HEK293 (cell line): Measurements from ENCODE around the gene MEFV.
"Not testable (repeated sequence)": the region's sequence is repeated elsewhere in the genome, so short reads cannot be mapped to it uniquely, and the experiment has no call there.

ENCODE experiments used
- CTCF ChIA-PET: fragments of 350-600 bp; formaldehyde crosslinking; extraction: SDS; loops from one replicate; lab custom pipeline; 2021; ENCODE audit warnings: antibody characterized with exemption; lab: Yijun Ruan, JAX
- POLR2A ChIA-PET: fragments of 300-600 bp; formaldehyde crosslinking; extraction: SDS; loops from one replicate; lab custom pipeline; 2020; ENCODE audit warnings: antibody characterized with exemption, inconsistent platforms; lab: Yijun Ruan, JAX
- H3K27ac ChIP-seq: fragments of 200-500 bp; sonication (Bioruptor generic); 2 replicates; pipeline ENCODE4 v1.5.1; 2014; ENCODE audit warnings: low read depth, low read length, control low read depth, inconsistent platforms; ENCODE audit errors: extremely low read depth
- H3K36me3 ChIP-seq, 2 experiments: fragments of 200-500 bp in 1 of 2; sonication (Bioruptor generic) in 1 of 2; 1 replicate in 1 of 2; 2 replicates in 1 of 2; pipeline ENCODE4 v1.5.1; 2014 to 2017; ENCODE audit warnings: inconsistent platforms in 2 of 2, low read length in 2 of 2; ENCODE audit not compliant: control insufficient read depth in 2 of 2, insufficient read depth in 1 of 2
- H3K4me1 ChIP-seq: fragments of 200-500 bp; sonication (Bioruptor generic); 2 replicates; pipeline ENCODE4 v1.5.1; 2014; ENCODE audit warnings: mild to moderate bottlenecking, low read length, inconsistent platforms; ENCODE audit not compliant: control insufficient read depth, insufficient read depth
- H3K4me3 ChIP-seq: 2 replicates; pipeline ENCODE4 v1.5.1; 2011; ENCODE audit warnings: low read depth, mild to moderate bottlenecking, control low read depth, low read length, moderate library complexity
- H3K9me3 ChIP-seq: fragments of 200-500 bp; sonication (Bioruptor generic); 2 replicates; pipeline ENCODE4 v1.5.1; 2014; ENCODE audit warnings: low read depth, low read length, inconsistent platforms; ENCODE audit not compliant: control insufficient read depth, insufficient read depth
- BCL11B ChIP-seq: fragments of 450-650 bp; formaldehyde crosslinking; IDR thresholded peaks from 2 replicates; pipeline ENCODE4 v1.5.1; 2016; ENCODE audit warnings: low read depth, missing biosample characterization, missing genetic modification characterization
- KLF8 ChIP-seq: fragments of 450-650 bp; formaldehyde crosslinking; IDR thresholded peaks from 2 replicates; pipeline ENCODE4 v1.5.1; 2016; ENCODE audit warnings: missing biosample characterization, missing genetic modification characterization
- PRDM2 ChIP-seq: fragments of 450-650 bp; formaldehyde crosslinking; IDR thresholded peaks from 2 replicates; pipeline ENCODE4 v1.5.1; 2016; ENCODE audit warnings: missing biosample characterization, missing genetic modification characterization, borderline replicate concordance
- YY2 ChIP-seq: fragments of 450-650 bp; formaldehyde crosslinking; IDR thresholded peaks from 2 replicates; pipeline ENCODE4 v1.5.1; 2016; ENCODE audit warnings: missing biosample characterization, missing genetic modification characterization
- ZFP37 ChIP-seq: fragments of 450-650 bp; formaldehyde crosslinking; IDR thresholded peaks from 2 replicates; pipeline ENCODE4 v1.5.1; 2016; ENCODE audit warnings: missing biosample characterization, missing genetic modification characterization
- ZFP69B ChIP-seq: fragments of 450-650 bp; formaldehyde crosslinking; IDR thresholded peaks from 2 replicates; pipeline ENCODE4 v1.5.1; 2016; ENCODE audit warnings: missing biosample characterization, missing genetic modification characterization
- ZNF239 ChIP-seq: fragments of 450-650 bp; formaldehyde crosslinking; IDR thresholded peaks from 2 replicates; pipeline ENCODE4 v1.5.1; 2016; ENCODE audit warnings: missing biosample characterization, missing genetic modification characterization
- ZNF324 ChIP-seq: fragments of 450-650 bp; formaldehyde crosslinking; IDR thresholded peaks from 2 replicates; pipeline ENCODE4 v1.5.1; 2016; ENCODE audit warnings: missing biosample characterization, missing genetic modification characterization
- ZNF335 ChIP-seq: fragments of 450-650 bp; formaldehyde crosslinking; conservative IDR thresholded peaks from 2 replicates; pipeline ENCODE4 v1.5.1; 2016; ENCODE audit warnings: missing biosample characterization, missing genetic modification characterization
- ZNF341 ChIP-seq: fragments of 450-650 bp; formaldehyde crosslinking; IDR thresholded peaks from 2 replicates; pipeline ENCODE4; 2016; ENCODE audit warnings: low read depth, missing biosample characterization, missing genetic modification characterization
- ZNF488 ChIP-seq: fragments of 450-650 bp; formaldehyde crosslinking; IDR thresholded peaks from 2 replicates; pipeline ENCODE4 v1.5.1; 2016; ENCODE audit warnings: missing biosample characterization, missing genetic modification characterization
- ZNF580 ChIP-seq: fragments of 450-650 bp; formaldehyde crosslinking; IDR thresholded peaks from 2 replicates; pipeline ENCODE4 v1.5.1; 2016; ENCODE audit warnings: missing biosample characterization, missing genetic modification characterization
- ZNF600 ChIP-seq: fragments of 450-650 bp; formaldehyde crosslinking; IDR thresholded peaks from 2 replicates; pipeline ENCODE4 v1.5.1; 2016; ENCODE audit warnings: missing biosample characterization, missing genetic modification characterization
- ZNF610 ChIP-seq: fragments of 450-650 bp; formaldehyde crosslinking; IDR thresholded peaks from 2 replicates; pipeline ENCODE4 v1.5.1; 2016; ENCODE audit warnings: missing biosample characterization, missing genetic modification characterization, borderline replicate concordance
- ZNF624 ChIP-seq: fragments of 450-650 bp; formaldehyde crosslinking; IDR thresholded peaks from 2 replicates; pipeline ENCODE4 v1.5.1; 2017; ENCODE audit warnings: missing biosample characterization, missing genetic modification characterization
- ZNF654 ChIP-seq: fragments of 450-650 bp; formaldehyde crosslinking; IDR thresholded peaks from 2 replicates; pipeline ENCODE4 v1.5.1; 2016; ENCODE audit warnings: low read depth, missing biosample characterization, missing genetic modification characterization
- ZNF660 ChIP-seq: fragments of 450-650 bp; IDR thresholded peaks from 2 replicates; pipeline ENCODE4 v1.5.1; 2018; ENCODE audit warnings: missing biosample characterization, mild to moderate bottlenecking, missing genetic modification characterization
- ZNF837 ChIP-seq: fragments of 450-650 bp; formaldehyde crosslinking; IDR thresholded peaks from 2 replicates; pipeline ENCODE4 v1.5.1; 2016; ENCODE audit warnings: missing biosample characterization, missing genetic modification characterization
- ZSCAN18 ChIP-seq: fragments of 450-650 bp; formaldehyde crosslinking; IDR thresholded peaks from 2 replicates; pipeline ENCODE4 v1.5.1; 2016; ENCODE audit warnings: missing biosample characterization, missing genetic modification characterization
- TF ChIP-seq, protein P1 (sequence below): fragments of 450-650 bp; formaldehyde crosslinking; IDR thresholded peaks from 2 replicates; pipeline ENCODE4 v1.5.1; 2016; ENCODE audit warnings: missing biosample characterization, missing genetic modification characterization, borderline replicate concordance

MEFV gene

DNA sequence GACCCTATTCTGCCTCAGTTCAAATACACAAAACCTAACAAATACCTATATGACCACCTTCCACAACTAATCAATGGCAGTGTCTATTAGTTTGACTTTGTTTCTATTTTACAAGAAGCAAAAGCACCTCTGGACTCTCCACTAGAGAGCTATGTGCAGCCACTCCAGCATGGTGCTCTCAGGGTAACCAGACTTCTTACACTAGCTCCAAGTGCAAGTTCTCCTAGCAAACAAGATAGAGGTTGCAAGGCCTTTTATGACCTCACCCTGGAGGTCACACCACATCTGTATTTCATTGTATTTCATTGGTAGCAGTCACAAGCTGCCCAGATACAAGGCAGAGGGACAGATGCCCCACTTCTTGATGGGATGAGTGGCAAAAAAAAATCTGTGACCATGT lies 18.5 kb upstream of the MEFV start (continued):
- TF ChIP-seq PRDM2 (tag by site-specific recombination): no peak
- TF ChIP-seq, all 188 proteins: peak for 1

DNA sequence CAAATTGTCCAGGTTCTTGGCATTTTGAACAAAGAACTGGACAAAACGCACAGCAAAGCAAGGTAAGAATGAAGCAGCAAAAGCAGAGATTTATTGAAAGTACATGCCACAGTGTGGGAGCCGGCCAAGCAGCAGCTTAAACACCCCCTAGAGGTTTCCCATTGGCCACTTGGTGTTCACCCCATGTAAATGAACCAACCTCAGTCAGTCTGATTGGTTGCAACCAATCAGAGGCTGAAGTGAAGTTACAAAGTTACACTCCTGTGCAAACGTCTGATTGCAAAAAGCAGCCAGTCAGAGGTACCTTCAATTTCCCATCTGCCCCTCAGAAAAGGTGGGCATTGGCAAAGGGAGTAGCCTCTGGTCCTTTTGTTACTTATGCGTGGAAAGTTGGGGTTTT lies 18.1 kb upstream of the MEFV start:
- CTCF ChIA-PET: no interaction called here
- Histone ChIP-seq H3K36me3 (no peaks in the 10 kb centered on the region), H3K4me1 (no peaks in the 10 kb centered on the region), H3K27ac (no peak overlapping the region), H3K4me3 (no peak overlapping the region), H3K9me3 (no peaks in the 10 kb centered on the region)
- TF ChIP-seq ZNF341 (no peak), BCL11B (tag by site-specific recombination) (no peak), ZNF580 (tag by site-specific recombination) (no peak), ZNF239 (no peak), ZNF837 (no peak), ZFP69B (tag by site-specific recombination) (no peak), ZNF600 (tag by site-specific recombination) (no peak), ZNF324 (tag by site-specific recombination) (no peak), ZNF624 (tag by site-specific recombination) (no peak), ZNF660 (no peak), ZFP37 (tag by site-specific recombination) (no peak), ZNF654 (tag by site-specific recombination) (no peak), YY2 (tag by site-specific recombination) (no peak), ZSCAN18 (tag by site-specific recombination) (no peak), ZNF488 (tag by site-specific recombination) (no peak), ZNF335 (no peak), KLF8 (tag by site-specific recombination) (no peak), ZNF610 (tag by site-specific recombination) (no peak)
- TF ChIP-seq, protein P1, sequence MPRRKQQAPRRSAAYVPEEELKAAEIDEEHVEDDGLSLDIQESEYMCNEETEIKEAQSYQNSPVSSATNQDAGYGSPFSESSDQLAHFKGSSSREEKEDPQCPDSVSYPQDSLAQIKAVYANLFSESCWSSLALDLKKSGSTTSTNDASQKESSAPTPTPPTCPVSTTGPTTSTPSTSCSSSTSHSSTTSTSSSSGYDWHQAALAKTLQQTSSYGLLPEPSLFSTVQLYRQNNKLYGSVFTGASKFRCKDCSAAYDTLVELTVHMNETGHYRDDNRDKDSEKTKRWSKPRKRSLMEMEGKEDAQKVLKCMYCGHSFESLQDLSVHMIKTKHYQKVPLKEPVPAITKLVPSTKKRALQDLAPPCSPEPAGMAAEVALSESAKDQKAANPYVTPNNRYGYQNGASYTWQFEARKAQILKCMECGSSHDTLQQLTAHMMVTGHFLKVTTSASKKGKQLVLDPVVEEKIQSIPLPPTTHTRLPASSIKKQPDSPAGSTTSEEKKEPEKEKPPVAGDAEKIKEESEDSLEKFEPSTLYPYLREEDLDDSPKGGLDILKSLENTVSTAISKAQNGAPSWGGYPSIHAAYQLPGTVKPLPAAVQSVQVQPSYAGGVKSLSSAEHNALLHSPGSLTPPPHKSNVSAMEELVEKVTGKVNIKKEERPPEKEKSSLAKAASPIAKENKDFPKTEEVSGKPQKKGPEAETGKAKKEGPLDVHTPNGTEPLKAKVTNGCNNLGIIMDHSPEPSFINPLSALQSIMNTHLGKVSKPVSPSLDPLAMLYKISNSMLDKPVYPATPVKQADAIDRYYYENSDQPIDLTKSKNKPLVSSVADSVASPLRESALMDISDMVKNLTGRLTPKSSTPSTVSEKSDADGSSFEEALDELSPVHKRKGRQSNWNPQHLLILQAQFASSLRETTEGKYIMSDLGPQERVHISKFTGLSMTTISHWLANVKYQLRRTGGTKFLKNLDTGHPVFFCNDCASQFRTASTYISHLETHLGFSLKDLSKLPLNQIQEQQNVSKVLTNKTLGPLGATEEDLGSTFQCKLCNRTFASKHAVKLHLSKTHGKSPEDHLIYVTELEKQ (tag by site-specific recombination): no peak
- POLR2A ChIA-PET: interaction anchor here (0.6 kb wide), 1 partner anchor 10 kb away, joined by 3 read pairs; no protein-coding TSS in a partner anchor

DNA sequence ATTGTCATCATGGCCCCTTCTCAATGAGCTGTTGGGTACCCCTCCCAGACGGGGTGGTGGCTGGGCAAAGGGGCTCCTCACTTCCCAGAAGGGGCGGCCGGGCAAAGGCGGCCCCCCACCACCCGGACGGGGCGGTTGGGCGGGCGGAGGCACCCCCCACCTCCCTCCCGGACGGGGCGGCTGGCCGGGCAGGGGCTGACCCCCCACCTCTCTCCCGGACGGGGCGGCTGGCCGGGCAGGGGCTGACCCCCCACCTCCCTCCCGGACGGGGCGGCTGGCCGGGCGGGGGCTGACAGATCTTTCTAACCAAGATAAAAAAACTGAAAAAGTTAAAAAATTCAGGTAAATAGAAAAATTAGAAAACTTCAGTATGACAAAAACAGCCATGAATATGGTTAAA lies 14.8 kb upstream of the MEFV start:
- CTCF ChIA-PET, H3K9me3 ChIP-seq, H3K4me1 ChIP-seq, H3K4me3 ChIP-seq, POLR2A ChIA-PET, H3K36me3 ChIP-seq, H3K27ac ChIP-seq: not testable (repeated sequence)

- H3K36me3 ChIP-seq: not testable (repeated sequence)
- POLR2A ChIA-PET: interaction anchor here (1.2 kb wide), 1 partner anchor 12 kb away, joined by 5 read pairs; no protein-coding TSS in a partner anchor
Measured at GRCh38 chr16:3270718-3271117, 14.3 kb upstream of the MEFV start.

More at GRCh38 chr16:3270718-3271117, 14.3 kb upstream of the MEFV start:
- not testable (repeated sequence) for H3K4me1 ChIP-seq, H3K9me3 ChIP-seq, H3K4me3 ChIP-seq, H3K27ac ChIP-seq
- CTCF ChIA-PET: interaction anchor here (0.8 kb wide), 1 partner anchor 110 kb away, joined by 3 read pairs; no protein-coding TSS in a partner anchor
